GM13977 (cell line): ENCODE results near the gene SPNS2.

Experiments used
- DNase-seq: peaks from one replicate; pipeline ENCODE4 v3.0.0; 2012; ENCODE audit warnings: low spot score
- in situ Hi-C: fragments of 300-500 bp; cut with MboI; formaldehyde crosslinking; loops from one replicate; pipeline ENCODE4 v1.12.0; 2022; ENCODE audit warnings: low sequenced_read_pairs, low pct_unique_long_range_greater_than_20kb, mixed read lengths, inconsistent platforms; ENCODE audit not compliant: unreplicated experiment
- TF ChIP-seq, protein P1 (sequence below): IDR thresholded peaks from 2 replicates; pipeline ENCODE4 v1.5.1; 2012; ENCODE audit warnings: mild to moderate bottlenecking, control low read depth; ENCODE audit not compliant: insufficient read depth; ENCODE audit errors: extremely low read depth, missing control alignments

SPNS2 gene

DNA sequence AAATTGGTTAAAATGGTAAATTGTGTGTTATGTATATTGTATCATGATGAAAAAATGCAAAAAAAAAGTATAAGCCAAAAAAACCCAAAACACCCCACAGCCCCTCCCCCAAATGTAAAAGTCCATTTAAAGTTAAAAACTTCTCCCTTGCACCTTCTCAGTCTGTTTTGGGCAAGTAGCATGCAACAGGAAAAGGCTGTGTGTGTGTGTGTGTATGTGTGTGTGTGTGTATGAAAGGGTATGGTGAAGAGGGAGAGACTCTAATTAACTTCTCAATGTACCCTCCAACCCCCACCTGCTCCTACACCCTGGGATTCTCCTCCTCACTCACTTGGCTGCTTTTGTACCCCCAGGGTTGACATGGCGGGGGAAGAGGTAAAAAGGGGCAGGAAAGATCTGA, 70.9 kb downstream of the SPNS2 start:
- DNase-seq, result no peak
- in situ Hi-C loops, result no loop called here
- TF ChIP-seq, protein P1, sequence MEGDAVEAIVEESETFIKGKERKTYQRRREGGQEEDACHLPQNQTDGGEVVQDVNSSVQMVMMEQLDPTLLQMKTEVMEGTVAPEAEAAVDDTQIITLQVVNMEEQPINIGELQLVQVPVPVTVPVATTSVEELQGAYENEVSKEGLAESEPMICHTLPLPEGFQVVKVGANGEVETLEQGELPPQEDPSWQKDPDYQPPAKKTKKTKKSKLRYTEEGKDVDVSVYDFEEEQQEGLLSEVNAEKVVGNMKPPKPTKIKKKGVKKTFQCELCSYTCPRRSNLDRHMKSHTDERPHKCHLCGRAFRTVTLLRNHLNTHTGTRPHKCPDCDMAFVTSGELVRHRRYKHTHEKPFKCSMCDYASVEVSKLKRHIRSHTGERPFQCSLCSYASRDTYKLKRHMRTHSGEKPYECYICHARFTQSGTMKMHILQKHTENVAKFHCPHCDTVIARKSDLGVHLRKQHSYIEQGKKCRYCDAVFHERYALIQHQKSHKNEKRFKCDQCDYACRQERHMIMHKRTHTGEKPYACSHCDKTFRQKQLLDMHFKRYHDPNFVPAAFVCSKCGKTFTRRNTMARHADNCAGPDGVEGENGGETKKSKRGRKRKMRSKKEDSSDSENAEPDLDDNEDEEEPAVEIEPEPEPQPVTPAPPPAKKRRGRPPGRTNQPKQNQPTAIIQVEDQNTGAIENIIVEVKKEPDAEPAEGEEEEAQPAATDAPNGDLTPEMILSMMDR, result no peak

DNA sequence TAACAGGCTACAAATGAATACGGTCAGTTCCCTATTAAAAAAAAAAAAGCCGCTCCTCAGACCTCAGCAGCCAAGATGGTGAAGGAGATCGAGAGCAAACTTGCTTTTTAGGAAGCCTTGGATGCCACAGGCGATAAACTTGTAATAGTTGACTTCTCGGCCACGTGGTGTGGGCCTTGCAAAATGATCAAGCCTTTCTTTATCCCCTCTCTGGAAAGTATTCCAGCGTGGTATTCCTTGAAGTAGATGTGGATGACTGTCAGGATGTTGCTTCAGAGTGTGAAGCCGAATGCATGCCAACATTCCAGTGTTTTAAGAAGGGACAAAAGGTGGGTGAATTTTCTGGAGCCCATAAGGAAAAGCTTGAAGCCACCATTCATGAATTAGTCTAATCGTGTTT, 73.5 kb downstream of the SPNS2 start:
- TF ChIP-seq, protein P1, result no peak
- in situ Hi-C loops, result loop anchor here (10.0 kb wide), 1 partner anchor 53 kb away; no protein-coding TSS in a partner anchor
- no peak for DNase-seq

DNA sequence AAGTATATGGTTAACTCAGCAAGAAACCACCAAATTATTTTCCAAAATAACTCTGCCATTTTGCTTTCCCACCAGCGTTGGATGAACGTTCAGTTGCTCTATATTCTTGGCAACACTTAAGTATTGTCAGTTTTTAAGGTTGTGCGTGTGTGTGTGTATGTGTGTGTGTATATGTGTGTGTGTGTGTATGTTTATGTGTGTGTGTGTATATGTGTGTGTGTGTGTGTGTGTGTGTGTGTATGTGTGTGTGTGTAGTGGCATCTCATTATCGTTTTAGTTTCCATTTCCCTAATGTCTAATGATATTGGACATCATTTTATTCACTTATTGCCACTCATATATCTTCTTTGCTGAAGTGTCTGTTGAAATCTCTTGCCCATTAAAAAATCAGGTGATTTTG, 74.4 kb downstream of the SPNS2 start:
- no peak for DNase-seq
- in situ Hi-C loops, result loop anchor here (10.0 kb wide), 1 partner anchor 52 kb away; no protein-coding TSS in a partner anchor
- TF ChIP-seq, protein P1, result no peak

DNA sequence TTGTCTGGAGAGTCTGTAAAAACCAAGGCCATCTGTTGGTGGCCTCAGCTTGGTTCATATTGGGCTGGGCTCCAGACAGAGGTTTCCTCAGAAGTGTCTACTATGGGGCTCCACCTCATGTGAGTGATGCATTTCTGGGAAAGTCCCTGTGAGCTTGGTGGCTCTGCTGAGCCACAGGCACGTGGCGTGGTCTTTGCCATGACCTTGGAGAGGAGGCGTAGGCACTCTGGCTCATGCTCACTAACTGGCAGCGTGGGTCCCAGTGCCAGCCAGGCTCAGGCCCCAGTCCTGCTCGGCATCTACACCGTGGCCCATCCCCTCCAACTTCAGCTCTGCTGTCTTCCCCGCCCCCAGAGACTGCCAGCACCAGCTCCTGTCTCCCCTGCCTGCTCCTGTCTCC, 75.0 kb downstream of the SPNS2 start:
- TF ChIP-seq, protein P1, result no peak
- DNase-seq, result peak; percentile 76
- in situ Hi-C loops, result loop anchor here (10.0 kb wide), 1 partner anchor 51 kb away; no protein-coding TSS in a partner anchor

DNA sequence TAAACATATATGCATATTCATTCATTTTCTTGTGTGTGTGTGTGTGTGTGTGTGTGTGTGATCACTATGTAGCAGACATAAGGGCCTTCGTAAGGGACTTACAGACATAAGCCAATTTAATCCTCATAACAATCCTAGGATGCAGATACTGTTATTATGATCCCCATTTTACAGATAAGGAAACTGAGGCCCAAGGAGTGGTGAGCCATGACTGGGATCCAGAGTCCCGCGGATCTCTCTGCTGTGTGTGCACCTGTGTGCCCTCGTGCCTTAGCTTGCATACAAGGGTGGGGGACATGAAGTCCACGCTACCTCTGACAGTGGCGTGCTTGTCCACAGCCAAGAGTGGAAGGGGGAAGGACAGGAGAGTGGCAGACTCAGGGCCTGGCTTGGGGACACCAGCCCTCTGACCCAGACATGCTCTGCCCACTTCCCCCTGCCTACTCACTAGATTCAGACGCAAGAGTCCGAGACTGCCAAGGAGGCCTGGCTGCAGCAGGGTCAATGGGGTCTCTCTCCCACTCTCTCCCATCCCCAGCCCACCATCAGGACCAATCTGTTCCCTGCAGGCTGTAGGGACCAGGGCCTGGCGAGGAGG, 75.9 kb downstream of the SPNS2 start:
- in situ Hi-C loops, result loop anchor here (10.0 kb wide), 1 partner anchor 50 kb away; no protein-coding TSS in a partner anchor
- TF ChIP-seq, protein P1, result no peak
- DNase-seq, result no peak

DNA sequence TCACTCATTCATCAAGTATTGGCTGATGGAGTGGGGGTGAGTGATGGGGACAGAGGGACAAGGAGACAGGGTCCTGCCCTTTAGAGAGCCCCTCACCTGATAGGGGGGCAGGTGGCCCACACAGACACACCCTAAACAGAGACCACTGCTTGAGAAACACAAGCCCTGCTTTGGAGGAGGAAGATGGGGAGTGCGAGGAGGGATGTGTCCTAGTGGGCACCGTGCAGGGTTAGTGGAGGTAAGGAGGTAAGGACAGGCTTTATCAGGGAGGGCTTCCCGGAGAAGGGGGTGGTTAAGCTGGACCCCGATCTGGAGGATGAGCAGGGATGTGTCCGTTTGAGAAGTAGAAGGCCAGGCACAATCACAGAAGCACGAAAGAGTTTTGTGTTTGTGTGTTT, 77.5 kb downstream of the SPNS2 start:
- TF ChIP-seq, protein P1, result no peak
- DNase-seq, result no peak
- in situ Hi-C loops, result loop anchor here (10.0 kb wide), 1 partner anchor 49 kb away; no protein-coding TSS in a partner anchor
